ENCODE measurements around the gene IL32. TPM values are rescaled to one million over a fixed set of nuclear protein-coding genes. Genes with fewer than 3 reads are reported as not detected.

IL32 gene
- total and polyA plus RNA-seq, 2 of the 4 experiments (the other 2 are of a cell fraction), result 25.6 to 95.7 TPM

GRCh38 chr16:3019594-3020246, 45.7 kb upstream of the IL32 start:
- no TSS peak for BruUV-seq (replicated peaks)
- Histone ChIP-seq H3K9ac (ENCODE audit: low read depth, low read length) (peak overlapping the region; percentile 64; the same call in 1 of the 2 replicates), H3K36me3 (ENCODE audit: control insufficient read depth, insufficient read depth, low read length) (peaks cover 11% of the 10 kb centered on the region), H3K9me3 (ENCODE audit: control insufficient read depth, insufficient read depth, low read length) (no peaks in the 10 kb centered on the region), H3K4me2 (ENCODE audit: low read depth, low read length) (peak overlapping the region; percentile 99), H3K14ac (replicated peaks; ENCODE audit: low read depth, low read length) (peak overlapping the region; percentile 83; the same call in 1 of the 2 replicates), H3K4me3 (ENCODE audit: insufficient read depth, low read depth, low read length) (peak overlapping the region; percentile 77), H3K9me1 (ENCODE audit: insufficient read depth, low read length) (no peaks in the 10 kb centered on the region), H3K56ac (ENCODE audit: extremely low read depth, insufficient read depth, low read length) (no peak overlapping the region), H2AK5ac (ENCODE audit: low read depth, low read length) (peak overlapping the region; percentile 91), H3K79me1 (ENCODE audit: low read depth in 1 of 2, low read length in 2 of 2) (peaks cover 0 to 27% of the 10 kb centered on the region in 2 experiments; a peak in 2 of 4 replicates), H2BK120ac (ENCODE audit: low read depth, low read length) (peak overlapping the region; percentile 86), H2BK5ac (ENCODE audit: low read depth, low read length, poor library complexity, severe bottlenecking) (peak overlapping the region; percentile 70), H4K5ac (ENCODE audit: low read depth, low read length) (no peak overlapping the region), H3K4ac (ENCODE audit: low read depth, low read length) (peak overlapping the region; percentile 93), H3K18ac (ENCODE audit: low read depth, low read length) (peak overlapping the region; percentile 12; the same call in 1 of the 2 replicates), H4K20me1 (ENCODE audit: insufficient read depth, low read length) (peaks cover 31% of the 10 kb centered on the region), H2AFZ (replicated peaks; ENCODE audit: low read length, poor library complexity) (peak overlapping the region; percentile 96), H2BK15ac (ENCODE audit: low read depth, low read length) (peak overlapping the region; percentile 78; the same call in 1 of the 3 replicates), H4K8ac (ENCODE audit: low read depth in 2 of 2, low read length in 2 of 2) (peak overlapping the region; percentile 38 to 75; a peak in 3 of 4 replicates), H3K23ac (ENCODE audit: low read depth, low read length) (peak overlapping the region; percentile 76; the same call in 1 of the 2 replicates), H2BK20ac (ENCODE audit: low read depth, low read length) (peak overlapping the region; percentile 95; the same call in 1 of the 2 replicates), H4K91ac (ENCODE audit: insufficient read depth, low read depth, low read length) (peak overlapping the region; percentile 70; the same call in 1 of the 2 replicates), H3K27ac (ENCODE audit: insufficient read depth, low read length) (peak overlapping the region; percentile 79; the same call in 1 of the 2 replicates), H2AK9ac (replicated peaks; ENCODE audit: low read depth, low read length, poor library complexity) (peak overlapping the region; percentile 38), H3K4me1 (ENCODE audit: control insufficient read depth, insufficient read depth, low read length) (peaks cover 11% of the 10 kb centered on the region), H3K27me3 (ENCODE audit: control insufficient read depth, insufficient read depth, low read length) (peaks cover 2% of the 10 kb centered on the region; the same call in 1 of the 2 replicates)
- TF ChIP-seq SMC3 (IDR thresholded peaks at IDR 0.05; ENCODE audit: low read depth, low read length) (no peak), CHD1 (IDR thresholded peaks at IDR 0.05; ENCODE audit: low read depth, low read length) (no peak), FOS (IDR thresholded peaks at IDR 0.05; ENCODE audit: low read depth, low read length) (no peak), USF2 (IDR thresholded peaks at IDR 0.05; ENCODE audit: low read depth, low read length) (no peak), MAFK (IDR thresholded peaks at IDR 0.05; ENCODE audit: low read depth, low read length) (no peak), CEBPB (IDR thresholded peaks at IDR 0.05; ENCODE audit: low read depth, low read length) (no peak), NFE2L2 (IDR thresholded peaks at IDR 0.05; ENCODE audit: low read depth, low read length) (no peak), MAZ (IDR thresholded peaks at IDR 0.05; ENCODE audit: borderline replicate concordance, low read depth, low read length) (no peak)
- no peak for DNase-seq
- POLR2A ChIA-PET (ENCODE audit: unreplicated experiment), result interaction anchor here (0.5 to 0.7 kb wide), 5 partner anchors 10 to 120 kb away, joined by 4 to 13 read pairs (median 6); no protein-coding TSS in a partner anchor
- ATAC-seq (ENCODE audit: low read depth), result no peak
- dilution Hi-C loops (cut with HindIII; ENCODE audit: low sequenced_read_pairs, unreplicated experiment) (no loop called here), in situ Hi-C loops (cut with MboI; ENCODE audit: low sequenced_read_pairs) (no loop called here), intact Hi-C loops (cut with micrococcal nuclease) (no loop called here)
- CTCF ChIA-PET, result interaction anchor here (0.5 to 2.7 kb wide), 3 partner anchors 12 to 1153 kb away, joined by 3 to 12 read pairs (median 8); no protein-coding TSS in a partner anchor
- WGBS, 2 experiments (ENCODE audit: extremely low coverage in 2 of 2, insufficient read length in 1 of 2), result 50% methylated on average over 15 of the region's 40 CpGs; no CpG with 5 or more reads in 1 of the 2 experiments

Data from IMR-90 (cell line).